AG20443 (cell line): ENCODE data around the gene ACTN1.
A peak's percentile ranks its signal among the peaks of the same experiment; 100 is the strongest.

Source experiments
- DNase-seq: peaks from one replicate; pipeline ENCODE4 v3.0.0; 2012; ENCODE audit warnings: low spot score, mixed read lengths

The ACTN1 gene

DNA sequence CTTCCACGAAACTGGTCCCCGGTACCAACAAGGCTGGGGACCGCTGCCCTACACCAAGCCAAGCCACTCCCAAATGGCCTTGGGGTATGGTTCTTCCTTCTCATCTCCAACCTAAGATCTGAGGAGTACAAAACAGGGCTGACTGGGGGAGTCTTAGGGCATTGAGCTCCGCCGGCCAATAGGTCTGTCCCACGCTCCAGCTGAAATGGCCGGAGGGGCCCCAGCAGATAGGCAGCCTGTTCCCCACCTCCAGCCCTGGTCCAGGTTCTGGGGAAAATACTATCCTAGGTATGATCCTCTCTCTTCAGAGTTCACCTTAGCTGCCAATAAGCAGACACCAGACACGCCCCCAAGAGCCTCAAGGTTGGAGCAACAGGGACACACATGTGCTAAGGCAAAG lies 90.2 kb downstream of the ACTN1 start:
- DNase-seq = no peak

GRCh38 chr14:68888025-68888850 lies 90.9 kb downstream of the ACTN1 start:
- DNase-seq = no peak

DNA sequence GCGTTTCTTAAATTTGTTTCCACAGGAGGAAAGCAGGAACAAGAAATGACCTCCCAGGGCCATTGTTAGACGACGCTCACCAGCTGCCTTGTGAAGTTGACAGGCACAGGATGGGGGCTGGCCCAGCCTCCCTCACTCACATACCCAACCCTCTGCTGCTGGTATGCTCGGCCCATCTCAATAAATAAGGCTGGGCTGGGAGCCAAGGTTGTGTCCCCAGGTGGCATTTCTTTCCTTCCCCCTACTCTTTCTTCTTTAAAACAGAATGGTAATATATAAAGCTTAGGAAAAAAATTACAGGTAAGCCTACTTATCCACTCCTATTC lies 93.0 kb downstream of the ACTN1 start:
- DNase-seq = no peak

- no peak for DNase-seq
These were observed 93.6 kb downstream of the ACTN1 start for GRCh38 chr14:68885226-68886108.

DNA sequence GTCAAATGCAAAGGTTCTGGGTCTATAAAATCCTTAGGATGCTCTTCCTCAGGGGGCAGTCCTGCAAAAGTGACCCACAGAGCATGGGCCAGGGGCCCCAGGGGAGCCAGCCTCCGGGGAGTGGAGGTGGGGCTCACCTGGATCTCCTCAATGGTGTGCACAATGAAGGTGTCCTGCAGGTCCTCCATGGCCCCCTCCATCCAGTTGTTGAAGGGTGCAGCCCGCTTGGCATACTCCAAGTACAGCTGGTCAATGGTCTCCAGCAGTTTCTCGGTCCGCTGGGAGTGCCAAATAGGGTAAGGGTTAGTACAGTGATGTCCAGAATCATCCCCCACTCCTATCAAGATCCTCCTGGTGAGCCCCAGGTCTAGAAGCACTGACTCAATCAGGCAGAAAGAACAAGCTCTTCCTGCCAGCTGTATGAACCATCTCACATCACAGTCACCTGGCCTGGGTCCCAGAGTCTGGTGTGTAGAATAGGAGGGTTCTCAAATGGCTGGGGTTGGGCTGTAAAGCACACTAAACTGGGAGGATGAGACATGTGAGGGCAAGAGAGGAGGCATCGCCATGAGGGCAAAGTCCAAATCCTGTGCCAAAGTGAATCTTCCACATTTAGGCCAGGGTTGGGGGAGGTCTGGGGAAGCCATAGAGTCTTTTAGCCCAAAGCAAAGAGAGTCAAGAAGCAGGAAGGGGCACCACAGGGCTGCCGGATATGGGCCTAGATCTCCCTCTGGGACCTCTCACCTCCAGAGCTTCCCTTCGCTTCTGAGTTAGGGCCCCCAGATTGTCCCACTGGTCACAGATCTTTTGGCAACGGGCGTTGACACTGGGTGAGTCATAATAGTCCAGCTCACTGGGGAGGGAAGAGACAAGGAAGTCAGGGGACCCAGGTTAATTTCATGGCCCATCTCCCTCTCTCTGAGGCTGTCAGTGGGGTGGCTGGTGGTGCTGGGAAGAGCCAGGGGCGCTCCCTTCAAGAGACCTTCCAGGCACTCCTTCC lies 94.8 kb downstream of the ACTN1 start:
- peak; percentile 82 for DNase-seq

DNA sequence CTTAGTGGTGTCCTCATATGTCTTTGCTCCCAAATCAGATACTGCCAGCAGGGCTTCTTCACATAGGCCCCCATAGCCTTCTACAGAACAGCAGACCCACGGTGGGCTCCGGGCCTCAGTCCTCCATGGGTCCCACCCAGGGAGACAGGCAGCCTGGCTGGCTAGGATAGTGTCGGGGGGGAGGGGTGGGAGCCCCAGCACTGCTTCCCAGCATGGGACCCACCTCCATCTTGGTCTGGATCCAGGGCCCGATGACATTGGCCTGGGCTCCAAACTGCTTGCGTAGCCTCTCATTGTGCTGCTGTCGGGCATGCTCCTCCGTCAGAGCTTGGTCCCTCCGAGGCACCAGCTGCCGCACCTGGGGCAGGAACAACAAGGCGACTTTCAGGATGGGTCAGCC lies 96.9 kb downstream of the ACTN1 start:
- DNase-seq = no peak

- DNase-seq = no peak
These were observed 97.7 kb downstream of the ACTN1 start for GRCh38 chr14:68881396-68881795.

DNA sequence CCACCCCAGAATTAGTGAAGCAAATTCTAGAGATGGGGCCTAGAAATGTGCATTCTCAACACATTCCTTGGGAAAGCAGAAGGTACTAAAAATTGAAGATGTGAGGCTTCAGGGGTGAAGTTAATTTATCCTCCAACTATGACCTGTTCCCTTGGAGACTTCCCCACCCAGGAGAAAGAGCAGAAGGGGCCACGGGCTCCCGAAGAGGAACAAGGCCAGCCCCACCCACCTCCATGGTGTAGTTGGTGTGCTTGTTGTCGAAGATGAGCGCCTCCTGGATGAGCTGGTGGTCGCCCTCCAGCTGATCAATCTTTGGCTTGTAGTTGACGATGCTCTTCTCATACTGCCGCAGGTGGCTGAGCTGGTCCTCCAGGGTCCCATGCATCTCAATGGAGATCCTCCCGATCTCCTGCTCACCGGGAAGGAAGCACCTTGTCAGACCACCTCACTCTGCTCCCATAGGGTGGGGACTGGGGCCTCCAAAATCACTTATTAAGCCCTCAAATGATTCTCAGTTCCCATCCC lies 98.5 kb downstream of the ACTN1 start:
- no peak for DNase-seq

DNA sequence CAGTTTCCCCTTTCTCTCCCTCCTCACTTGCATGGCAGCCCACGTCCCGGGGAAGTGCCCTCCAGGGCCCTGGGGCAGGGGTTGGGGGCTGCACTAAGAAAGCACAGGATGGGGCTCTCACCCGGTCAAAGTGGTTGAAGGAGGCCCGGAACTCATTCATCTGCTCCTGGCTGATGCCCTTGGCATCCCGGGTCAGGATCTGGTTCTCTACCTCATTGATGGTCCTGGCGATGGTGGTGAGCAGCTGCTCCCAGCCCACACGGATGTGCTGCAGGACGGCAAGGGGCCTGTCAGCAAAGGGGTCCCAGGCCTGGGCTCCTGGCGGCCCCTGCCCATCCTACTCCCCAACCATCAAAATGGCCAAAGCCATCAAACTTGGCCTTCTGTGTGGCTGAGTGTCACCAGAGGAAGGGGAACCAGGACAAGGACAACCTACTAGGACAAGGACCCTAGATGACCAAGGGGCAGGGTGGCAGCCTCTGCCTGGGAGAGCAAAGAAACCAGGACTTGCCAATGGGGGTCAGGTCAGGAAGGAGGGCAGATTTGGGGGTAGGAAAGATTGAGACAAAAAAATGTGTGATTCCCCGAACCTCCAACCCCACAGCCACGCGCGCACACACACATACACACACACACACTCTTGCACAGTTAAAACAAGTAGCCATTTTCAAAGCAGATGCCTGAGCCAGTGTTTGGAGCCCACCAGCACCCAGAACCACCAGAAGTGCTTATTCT lies 99.1 kb downstream of the ACTN1 start:
- no peak for DNase-seq

GRCh38 chr14:68879321-68879781 lies 99.8 kb downstream of the ACTN1 start:
- no peak for DNase-seq

GRCh38 chr14:68878908-68879307 lies 100.2 kb downstream of the ACTN1 start:
- DNase-seq = no peak

- DNase-seq = no peak
These were observed 101.0 kb downstream of the ACTN1 start for GRCh38 chr14:68877993-68878575.

- no peak for DNase-seq
These were observed 102.1 kb downstream of the ACTN1 start for GRCh38 chr14:68876976-68877375.

GRCh38 chr14:68874746-68875155 lies 104.4 kb downstream of the ACTN1 start:
- DNase-seq = no peak

DNA sequence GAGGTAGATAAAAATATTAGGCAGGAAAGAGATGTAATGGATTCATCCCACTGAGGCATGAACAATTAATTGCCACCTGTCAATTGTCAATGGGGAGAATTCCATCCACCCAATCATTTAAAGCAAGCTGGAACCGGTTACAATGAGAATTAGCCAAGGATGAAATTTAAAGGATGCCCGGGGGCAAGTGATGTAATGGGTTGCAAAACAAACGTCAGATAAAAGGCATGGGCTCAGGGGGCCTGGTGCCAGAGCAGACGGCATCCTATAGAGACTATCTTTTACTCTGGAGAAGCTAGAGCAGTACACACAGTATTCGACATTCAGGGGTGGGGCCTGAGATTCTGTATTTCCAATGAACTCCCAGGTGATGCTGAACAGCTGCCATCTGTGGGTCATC lies 105.7 kb downstream of the ACTN1 start:
- DNase-seq = no peak

DNA sequence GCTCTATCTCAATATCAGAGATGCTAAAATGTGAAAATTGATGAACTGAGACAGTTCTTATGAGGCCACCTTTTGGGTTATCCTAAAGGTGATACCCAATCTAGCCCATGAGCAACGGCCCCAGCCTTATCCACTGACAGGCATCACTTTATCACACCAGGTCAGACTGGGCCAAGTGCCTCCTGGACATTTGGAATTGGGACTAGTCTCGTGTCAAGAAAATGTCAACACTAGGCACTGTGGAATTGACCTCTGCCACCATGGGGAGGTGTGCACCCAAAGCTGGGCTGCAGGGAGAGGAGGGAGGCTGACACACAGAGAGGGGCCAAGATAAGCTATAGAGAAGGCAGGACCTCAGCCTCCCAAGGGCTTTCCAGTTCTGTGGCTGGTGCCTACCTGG lies 107.7 kb downstream of the ACTN1 start:
- no peak for DNase-seq

DNA sequence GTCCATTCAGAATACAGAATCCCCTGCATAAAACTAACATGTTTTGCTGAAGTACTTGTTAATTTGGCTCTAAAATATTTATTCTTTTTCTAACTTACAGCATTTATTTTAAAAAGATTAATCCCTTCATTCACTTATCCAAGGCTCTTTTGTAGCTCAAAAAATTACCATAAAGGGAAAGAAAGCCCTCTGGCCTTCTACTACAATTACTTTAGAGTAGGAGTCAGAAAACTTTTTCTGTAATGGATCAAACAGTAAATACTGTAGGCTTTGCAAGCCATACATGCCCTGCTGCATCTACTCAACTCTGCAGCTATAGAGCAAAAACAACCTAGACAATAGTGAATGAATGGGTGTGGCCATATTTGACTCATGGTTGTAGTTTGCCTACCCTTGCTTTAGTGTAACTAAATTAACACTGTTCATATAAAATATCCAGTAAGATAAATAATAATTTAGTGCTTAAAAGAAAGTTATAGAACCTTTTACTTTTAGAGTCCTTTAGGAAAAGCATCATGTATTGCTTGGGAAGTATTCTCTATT lies 112.0 kb downstream of the ACTN1 start:
- no peak for DNase-seq

GRCh38 chr14:68865542-68865941 lies 113.6 kb downstream of the ACTN1 start:
- no peak for DNase-seq

DNA sequence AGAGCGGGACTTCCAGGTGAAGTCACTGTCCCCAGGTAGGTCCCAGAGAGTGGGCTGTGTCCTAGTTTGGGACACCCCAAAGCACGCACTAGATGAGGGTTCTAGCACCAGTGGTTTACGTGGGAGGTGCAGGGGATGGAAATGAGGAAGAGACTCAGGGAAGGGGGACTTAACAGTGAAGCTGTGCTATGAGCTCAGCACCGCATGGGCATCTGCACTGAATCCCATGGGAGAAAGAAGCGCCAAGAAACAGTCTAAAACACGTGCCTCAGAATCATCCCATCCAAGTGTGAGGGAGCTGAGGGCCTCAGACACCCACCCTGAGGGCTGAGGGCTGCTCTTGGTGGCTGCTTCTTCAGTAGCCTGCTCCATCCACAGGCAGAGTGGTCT lies 114.7 kb downstream of the ACTN1 start:
- no peak for DNase-seq

DNA sequence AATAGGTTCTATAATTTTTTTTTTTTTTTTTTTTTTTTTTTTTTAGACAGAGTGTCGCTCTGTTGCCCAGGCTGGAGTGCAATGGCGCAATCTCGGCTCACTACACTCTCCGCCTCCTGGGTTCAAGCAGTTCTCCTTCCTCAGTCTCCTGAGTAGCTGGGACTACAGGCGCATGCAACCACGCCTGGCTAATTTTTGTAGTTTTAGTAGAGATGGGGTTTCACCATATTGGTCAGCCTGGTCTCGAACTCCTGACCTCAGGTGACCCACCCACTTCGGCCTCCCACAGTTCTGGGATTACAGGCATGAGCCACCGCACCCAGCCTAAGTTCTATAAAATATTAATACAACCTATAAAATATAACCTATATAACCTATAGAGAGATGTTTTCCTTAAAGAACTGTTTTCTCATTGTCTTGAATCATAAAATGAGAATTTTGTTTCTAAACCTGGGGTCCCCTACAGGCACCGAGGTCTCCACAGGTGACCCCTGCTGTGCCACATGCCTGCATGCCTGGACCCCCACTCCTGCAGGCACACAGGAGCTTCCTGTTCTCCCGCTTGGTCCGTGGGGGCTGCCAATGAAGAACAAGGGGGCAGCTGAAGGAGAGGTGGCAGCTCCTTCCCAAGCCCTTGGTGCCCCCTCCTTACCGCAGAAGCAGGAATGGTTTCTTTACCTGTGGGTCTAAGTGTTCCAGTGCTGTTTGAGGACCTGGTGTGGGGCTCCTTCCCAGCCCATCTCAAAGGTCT lies 115.3 kb downstream of the ACTN1 start:
- no peak for DNase-seq
